HUES6 (cell line): ENCODE measurements around the gene BOC.

Experiments used
- H3K27ac ChIP-seq: 2 replicates; pipeline ENCODE4 v1.7.0; 2013; ENCODE audit warnings: low read depth, mild to moderate bottlenecking, low read length, inconsistent platforms
- H3K27me3 ChIP-seq: 2 replicates; pipeline ENCODE4 v1.6.1; 2013; ENCODE audit warnings: low read length; ENCODE audit not compliant: control insufficient read depth, insufficient read depth
- H3K36me3 ChIP-seq: 2 replicates; pipeline ENCODE4 v1.6.1; 2013; ENCODE audit warnings: low read length; ENCODE audit not compliant: control insufficient read depth, insufficient read depth
- H3K4me1 ChIP-seq: 2 replicates; pipeline ENCODE4 v1.6.1; 2013; ENCODE audit warnings: low read length; ENCODE audit not compliant: control insufficient read depth, insufficient read depth
- H3K4me3 ChIP-seq: 2 replicates; pipeline ENCODE4 v1.5.1; 2013; ENCODE audit warnings: low read depth, low read length
- H3K9ac ChIP-seq: one replicate; pipeline ENCODE4 v1.6.1; 2013; ENCODE audit warnings: mild to moderate bottlenecking, low read length
- H3K9me3 ChIP-seq: 2 replicates; pipeline ENCODE4 v1.6.1; 2013; ENCODE audit warnings: low read depth, low read length; ENCODE audit not compliant: control insufficient read depth, insufficient read depth

BOC gene, protein sequence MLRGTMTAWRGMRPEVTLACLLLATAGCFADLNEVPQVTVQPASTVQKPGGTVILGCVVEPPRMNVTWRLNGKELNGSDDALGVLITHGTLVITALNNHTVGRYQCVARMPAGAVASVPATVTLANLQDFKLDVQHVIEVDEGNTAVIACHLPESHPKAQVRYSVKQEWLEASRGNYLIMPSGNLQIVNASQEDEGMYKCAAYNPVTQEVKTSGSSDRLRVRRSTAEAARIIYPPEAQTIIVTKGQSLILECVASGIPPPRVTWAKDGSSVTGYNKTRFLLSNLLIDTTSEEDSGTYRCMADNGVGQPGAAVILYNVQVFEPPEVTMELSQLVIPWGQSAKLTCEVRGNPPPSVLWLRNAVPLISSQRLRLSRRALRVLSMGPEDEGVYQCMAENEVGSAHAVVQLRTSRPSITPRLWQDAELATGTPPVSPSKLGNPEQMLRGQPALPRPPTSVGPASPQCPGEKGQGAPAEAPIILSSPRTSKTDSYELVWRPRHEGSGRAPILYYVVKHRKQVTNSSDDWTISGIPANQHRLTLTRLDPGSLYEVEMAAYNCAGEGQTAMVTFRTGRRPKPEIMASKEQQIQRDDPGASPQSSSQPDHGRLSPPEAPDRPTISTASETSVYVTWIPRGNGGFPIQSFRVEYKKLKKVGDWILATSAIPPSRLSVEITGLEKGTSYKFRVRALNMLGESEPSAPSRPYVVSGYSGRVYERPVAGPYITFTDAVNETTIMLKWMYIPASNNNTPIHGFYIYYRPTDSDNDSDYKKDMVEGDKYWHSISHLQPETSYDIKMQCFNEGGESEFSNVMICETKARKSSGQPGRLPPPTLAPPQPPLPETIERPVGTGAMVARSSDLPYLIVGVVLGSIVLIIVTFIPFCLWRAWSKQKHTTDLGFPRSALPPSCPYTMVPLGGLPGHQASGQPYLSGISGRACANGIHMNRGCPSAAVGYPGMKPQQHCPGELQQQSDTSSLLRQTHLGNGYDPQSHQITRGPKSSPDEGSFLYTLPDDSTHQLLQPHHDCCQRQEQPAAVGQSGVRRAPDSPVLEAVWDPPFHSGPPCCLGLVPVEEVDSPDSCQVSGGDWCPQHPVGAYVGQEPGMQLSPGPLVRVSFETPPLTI

DNA sequence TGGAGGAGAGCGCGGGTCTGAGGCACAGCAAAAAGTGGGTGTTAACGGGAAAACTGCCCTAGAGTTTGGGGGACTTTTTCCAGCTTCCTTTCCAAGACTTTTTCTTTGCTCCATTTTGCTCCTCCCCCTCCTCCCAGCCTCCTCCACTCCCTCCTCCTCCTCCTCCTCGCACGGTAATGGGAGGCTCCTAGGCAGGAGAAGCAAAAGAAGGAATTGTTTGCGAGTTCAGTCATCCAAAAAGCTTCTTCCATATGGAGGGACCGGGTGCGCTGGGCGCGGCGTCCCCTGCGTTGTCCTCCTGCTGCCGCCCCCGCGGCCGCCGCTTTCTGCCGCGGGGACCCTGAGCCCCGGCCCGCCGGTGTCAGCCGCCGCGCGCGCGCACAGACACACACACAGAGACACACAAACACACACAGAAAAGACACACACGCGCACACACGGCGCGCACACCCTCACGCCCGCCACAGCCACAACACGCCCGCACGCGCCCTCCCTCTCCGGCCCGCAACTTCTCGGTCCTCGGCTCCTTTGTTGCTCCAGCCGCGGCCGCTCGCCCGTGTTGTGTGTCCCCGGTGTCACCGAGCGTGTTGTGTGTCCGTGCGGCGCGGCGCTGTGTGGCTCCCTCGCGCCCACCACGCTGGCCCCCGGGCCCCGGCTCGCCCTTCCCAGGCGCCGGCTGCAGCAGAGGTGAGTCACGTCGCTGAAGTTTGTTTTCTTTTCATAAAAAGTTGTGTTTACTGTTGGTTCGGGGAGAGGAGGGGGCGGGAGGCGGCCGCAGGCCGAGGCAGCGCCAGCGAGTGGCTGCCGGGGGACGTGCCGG lies at the start of gene BOC:
TSS of gene BOC (plus strand) at position 228 of the 820 bp plus-strand sequence. CDS start 38,246 bp downstream, outside the sequence.
- Histone ChIP-seq H3K9ac (peak within 1 kb of the TSS; percentile 89), H3K27me3 (peaks cover 36% of the 10 kb centered on the region), H3K36me3 (no peaks in the 10 kb centered on the region), H3K9me3 (no peaks in the 10 kb centered on the region), H3K4me3 (peak within 1 kb of the TSS; percentile 96), H3K4me1 (peaks cover 20% of the 10 kb centered on the region), H3K27ac (no peak within 1 kb of the TSS; the same call in 1 of the 2 replicates)

DNA sequence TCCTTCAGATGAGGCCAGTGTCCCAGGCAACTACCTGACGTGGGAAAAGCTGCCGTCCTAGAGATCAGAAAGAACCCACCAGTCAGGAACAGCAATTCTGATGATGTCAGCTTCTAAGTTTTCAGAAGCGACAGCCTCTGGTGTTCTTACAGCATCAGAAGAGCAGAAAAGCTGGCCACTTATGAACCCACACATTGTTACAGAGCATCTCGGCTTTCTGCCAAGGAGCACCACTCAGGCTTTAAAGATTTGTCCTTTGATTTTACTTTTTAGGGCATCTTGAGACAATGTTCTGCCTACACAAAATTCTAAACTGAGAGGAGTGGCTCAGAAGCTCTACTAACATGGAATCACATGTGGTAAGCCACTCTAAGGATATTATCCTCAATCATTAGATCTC lies 49.7 kb upstream of the BOC start:
- Histone ChIP-seq H3K27ac (no peak overlapping the region), H3K4me1 (peaks cover 13% of the 10 kb centered on the region), H3K27me3 (no peaks in the 10 kb centered on the region), H3K36me3 (no peaks in the 10 kb centered on the region), H3K9me3 (no peaks in the 10 kb centered on the region), H3K9ac (no peak overlapping the region), H3K4me3 (no peak overlapping the region)

DNA sequence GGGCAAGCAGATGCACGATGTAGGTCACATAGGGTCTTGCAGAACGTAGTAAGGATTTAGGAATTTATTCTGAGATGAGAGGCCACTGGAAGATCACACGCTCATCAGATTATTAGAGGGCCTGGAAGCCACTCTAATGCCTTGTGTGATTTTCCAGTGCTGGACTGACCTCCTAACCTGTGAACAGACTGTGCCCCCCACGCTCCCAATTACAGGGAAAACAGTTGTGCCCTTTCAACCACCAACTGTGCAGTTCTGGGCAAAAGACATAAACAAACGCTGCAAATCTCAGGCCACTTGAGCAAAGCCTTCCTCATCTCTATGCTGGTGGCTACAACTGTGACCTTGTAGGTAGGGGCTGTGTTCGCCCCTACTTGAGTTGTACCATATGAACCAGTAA lies 48.2 kb upstream of the BOC start:
- H3K4me1 ChIP-seq: peaks cover 22% of the 10 kb centered on the region
- no peak overlapping the region for H3K9ac ChIP-seq
- H3K27me3 ChIP-seq: no peaks in the 10 kb centered on the region
- no peaks in the 10 kb centered on the region for H3K36me3 ChIP-seq
- no peak overlapping the region for H3K27ac ChIP-seq
- H3K4me3 ChIP-seq: no peak overlapping the region
- H3K9me3 ChIP-seq: no peaks in the 10 kb centered on the region

DNA sequence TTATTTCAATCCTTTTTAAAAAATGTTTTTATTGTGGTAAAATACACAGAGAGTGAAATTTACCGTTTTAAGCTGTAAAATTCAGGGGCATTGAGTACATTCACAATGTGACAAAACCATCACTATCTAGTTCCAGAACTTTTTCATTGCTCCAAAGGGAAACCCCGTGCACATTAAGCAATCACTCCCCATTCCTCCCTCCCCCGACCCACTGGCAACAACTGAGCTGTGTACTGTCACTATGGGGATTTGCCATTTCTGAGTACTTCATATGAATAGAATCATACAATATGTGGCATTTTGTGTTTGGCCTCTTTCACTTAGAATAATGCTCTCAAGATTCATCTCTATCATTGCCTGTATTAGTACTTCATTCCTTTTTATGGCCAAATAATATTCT lies 45.5 kb upstream of the BOC start:
- Histone ChIP-seq H3K36me3 (no peaks in the 10 kb centered on the region), H3K4me1 (peaks cover 22% of the 10 kb centered on the region), H3K4me3 (no peak overlapping the region), H3K27ac (no peak overlapping the region), H3K9me3 (no peaks in the 10 kb centered on the region), H3K27me3 (no peaks in the 10 kb centered on the region), H3K9ac (no peak overlapping the region)

DNA sequence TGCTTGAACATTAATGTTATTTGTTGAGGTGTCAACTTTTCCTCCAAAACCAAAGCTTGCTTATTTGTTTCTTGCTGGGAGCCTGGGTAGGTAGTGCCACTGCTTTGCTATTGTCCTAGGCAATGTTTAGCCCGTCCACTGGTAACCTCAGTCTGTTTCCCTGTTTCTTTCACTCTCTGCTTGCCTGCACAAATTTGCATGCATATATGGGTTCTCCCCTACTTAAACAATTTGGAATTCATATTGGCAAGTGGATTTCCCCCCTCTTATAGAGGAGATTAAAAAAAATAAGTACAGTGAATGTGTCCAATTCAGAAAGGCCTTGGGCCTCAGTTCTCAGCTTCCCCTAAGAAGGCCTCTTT lies 45.0 kb upstream of the BOC start:
- Histone ChIP-seq H3K36me3 (no peaks in the 10 kb centered on the region), H3K27me3 (no peaks in the 10 kb centered on the region), H3K27ac (peak overlapping the region; percentile 8; the same call in 1 of the 2 replicates), H3K4me1 (peaks cover 22% of the 10 kb centered on the region), H3K9ac (peak overlapping the region; percentile 53), H3K9me3 (no peaks in the 10 kb centered on the region), H3K4me3 (no peak overlapping the region)

DNA sequence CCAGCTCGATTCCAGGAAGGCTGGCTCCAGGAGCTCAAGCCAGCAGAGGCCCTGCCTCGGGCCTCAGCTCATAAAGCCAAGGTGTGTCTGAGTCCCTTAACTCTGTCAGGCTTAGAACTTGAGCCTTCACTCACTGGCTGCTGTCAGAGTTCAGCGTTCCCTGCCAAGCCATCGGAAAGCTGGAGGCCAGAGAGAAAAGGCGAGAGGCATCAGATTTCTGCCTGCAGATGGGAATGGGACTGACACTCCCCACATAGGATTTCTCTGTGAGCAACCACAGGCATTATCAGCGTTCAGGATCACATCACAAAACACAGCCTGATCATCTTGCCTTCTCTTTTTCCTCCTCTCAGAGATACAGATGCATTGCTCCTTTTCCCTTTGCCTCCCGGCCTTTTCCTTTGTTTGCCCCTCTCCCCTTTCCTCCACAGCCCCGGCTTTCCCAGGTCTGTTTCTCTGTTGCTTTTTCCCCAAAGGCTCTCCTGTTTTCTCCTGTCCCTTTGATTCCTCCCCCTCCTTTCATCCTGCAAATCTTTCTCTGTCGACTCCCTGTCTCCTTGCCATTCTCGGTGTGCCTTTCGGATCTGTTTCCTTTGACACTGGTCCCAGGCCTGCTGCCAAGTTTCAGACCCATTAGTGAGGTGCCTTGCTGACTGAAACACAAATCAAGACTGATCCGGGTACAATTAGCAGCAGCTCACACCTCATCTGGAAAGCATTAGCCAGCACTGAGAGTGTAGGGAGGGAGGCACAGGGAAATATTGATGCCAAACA lies 44.5 kb upstream of the BOC start:
- Histone ChIP-seq H3K4me1 (peaks cover 22% of the 10 kb centered on the region), H3K9ac (peak overlapping the region; percentile 53), H3K27me3 (no peaks in the 10 kb centered on the region), H3K36me3 (no peaks in the 10 kb centered on the region), H3K9me3 (no peaks in the 10 kb centered on the region), H3K4me3 (no peak overlapping the region), H3K27ac (peak overlapping the region; percentile 8; the same call in 1 of the 2 replicates)

DNA sequence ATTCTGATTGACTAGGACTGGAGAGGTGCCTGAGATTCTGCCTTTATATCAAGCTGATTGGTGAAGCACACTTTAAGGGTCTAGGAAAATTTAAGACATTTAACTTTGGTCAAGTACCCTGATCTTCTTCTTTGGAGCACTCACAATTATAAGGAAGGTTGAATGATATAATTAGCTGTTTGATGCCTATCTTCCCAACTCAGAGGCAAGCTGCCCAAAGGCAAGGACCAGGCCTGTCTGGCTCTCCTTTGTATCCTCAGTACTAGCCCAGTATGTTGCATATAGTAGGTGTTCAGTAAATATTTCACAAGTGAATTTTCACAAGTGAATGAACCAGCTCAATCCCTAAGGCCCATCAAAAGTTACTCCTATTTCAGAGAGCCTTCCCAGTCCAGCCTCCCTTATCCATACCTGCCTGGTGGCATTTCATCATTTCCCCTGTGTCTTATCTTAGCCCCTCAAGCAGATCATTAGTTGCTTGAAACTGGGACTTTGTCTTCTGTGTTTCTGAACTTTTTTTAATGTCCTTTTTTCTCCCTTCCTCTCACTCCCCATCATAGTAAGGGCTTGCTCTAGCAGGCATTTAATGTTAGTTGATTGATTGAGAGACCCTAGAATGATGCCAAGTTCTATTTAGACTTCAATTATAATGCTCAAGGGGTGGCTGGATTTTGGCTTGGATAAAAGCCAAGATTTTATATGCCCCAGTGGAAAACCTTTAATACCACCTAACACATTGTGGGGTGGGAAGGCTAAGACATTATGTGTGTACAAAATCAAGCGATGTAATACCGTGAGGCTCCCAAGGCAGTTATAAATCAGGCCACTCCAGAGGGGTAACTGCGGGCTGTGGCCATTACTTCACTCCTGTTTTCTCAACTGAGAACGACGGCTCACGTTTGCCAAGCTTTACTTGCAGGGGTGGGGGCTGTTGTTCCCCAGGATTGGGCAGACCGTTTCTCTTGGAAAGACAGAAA lies 43.2 kb upstream of the BOC start:
- Histone ChIP-seq H3K9me3 (no peaks in the 10 kb centered on the region), H3K4me3 (no peak overlapping the region), H3K27me3 (no peaks in the 10 kb centered on the region), H3K36me3 (no peaks in the 10 kb centered on the region), H3K27ac (no peak overlapping the region), H3K9ac (no peak overlapping the region), H3K4me1 (peaks cover 22% of the 10 kb centered on the region)

DNA sequence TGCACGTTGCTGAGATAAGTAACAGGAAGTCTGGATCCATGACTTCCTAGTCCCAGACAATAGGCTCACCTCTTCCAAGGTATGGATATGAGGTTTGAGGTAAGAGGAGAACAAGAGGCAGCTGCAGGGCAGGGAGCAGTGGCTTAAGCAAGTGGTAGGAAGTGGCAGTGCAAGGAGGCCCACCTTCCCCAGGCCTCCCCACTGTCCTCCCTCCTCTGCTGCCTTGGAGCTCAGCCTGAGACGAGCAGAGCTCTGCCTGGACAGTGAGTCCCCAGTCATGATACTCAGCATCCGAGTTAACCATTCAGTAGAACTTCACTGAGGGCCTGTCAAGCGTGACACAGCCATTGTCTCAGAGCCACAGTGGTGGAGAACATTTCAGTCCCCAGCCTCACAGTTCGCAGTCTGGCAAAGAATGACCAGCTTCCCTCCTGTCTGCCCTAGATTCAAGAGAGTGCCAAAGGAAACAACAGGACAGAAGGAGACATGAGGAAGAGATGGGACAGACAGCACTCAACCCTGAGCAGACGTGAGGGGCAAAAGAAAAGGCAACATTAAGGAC lies 41.4 kb upstream of the BOC start:
- Histone ChIP-seq H3K27me3 (no peaks in the 10 kb centered on the region), H3K9me3 (no peaks in the 10 kb centered on the region), H3K36me3 (no peaks in the 10 kb centered on the region), H3K27ac (no peak overlapping the region), H3K4me1 (peaks cover 24% of the 10 kb centered on the region), H3K9ac (no peak overlapping the region), H3K4me3 (no peak overlapping the region)

DNA sequence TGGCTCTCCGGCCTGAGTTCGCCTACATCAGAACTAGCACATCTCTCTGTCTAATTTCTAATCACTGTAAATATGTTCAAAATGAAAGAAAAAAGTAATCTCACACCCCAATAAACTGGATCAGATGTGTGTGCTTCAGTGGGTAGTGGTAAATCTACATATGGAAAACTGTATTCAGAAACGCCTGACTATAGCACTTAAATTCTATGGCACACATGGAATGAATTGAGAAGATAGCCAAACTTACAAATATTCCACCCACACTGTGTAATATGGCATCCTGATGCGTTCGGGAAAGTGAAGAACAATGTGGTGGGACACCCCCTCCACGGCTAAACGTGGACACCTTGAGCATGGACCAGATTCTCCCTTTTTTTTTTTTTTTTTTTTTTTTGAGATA lies 40.6 kb upstream of the BOC start:
- Histone ChIP-seq H3K9ac (no peak overlapping the region), H3K27ac (no peak overlapping the region), H3K9me3 (no peaks in the 10 kb centered on the region), H3K27me3 (no peaks in the 10 kb centered on the region), H3K36me3 (no peaks in the 10 kb centered on the region), H3K4me3 (no peak overlapping the region), H3K4me1 (peaks cover 24% of the 10 kb centered on the region)
